Adipocyte (in vitro differentiated cells): ENCODE data around the gene DEUP1.

Experiments
- DNase-seq: peaks from one replicate; pipeline ENCODE4 v3.0.0-alpha.2; 2015; ENCODE audit warnings: low read depth
- H3K27me3 ChIP-seq: replicated peaks from 2 replicates; pipeline ENCODE4 v1.7.0; 2013; ENCODE audit warnings: mild to moderate bottlenecking, low read length, moderate library complexity; ENCODE audit not compliant: control insufficient read depth, insufficient read depth
- H3K36me3 ChIP-seq: 2 replicates; pipeline ENCODE4 v1.7.0; 2013; ENCODE audit warnings: low read length, mild to moderate bottlenecking, moderate library complexity; ENCODE audit not compliant: control insufficient read depth, insufficient read depth, severe bottlenecking
- H3K4me1 ChIP-seq: 2 replicates; pipeline ENCODE4 v1.7.0; 2013; ENCODE audit warnings: mild to moderate bottlenecking, low read length, moderate library complexity; ENCODE audit not compliant: control insufficient read depth, insufficient read depth
- H3K4me3 ChIP-seq: 2 replicates; pipeline ENCODE4 v1.7.0; 2013; ENCODE audit warnings: mild to moderate bottlenecking, low read length, moderate library complexity
- H3K9ac ChIP-seq: 2 replicates; pipeline ENCODE4 v1.7.0; 2013; ENCODE audit warnings: mild to moderate bottlenecking, low read length, moderate library complexity
- H3K9me3 ChIP-seq: 2 replicates; pipeline ENCODE4 v1.7.0; 2013; ENCODE audit warnings: mild to moderate bottlenecking, low read length, moderate library complexity; ENCODE audit not compliant: control insufficient read depth

Gene DEUP1

GRCh38 chr11:93480256-93480655, 149.7 kb downstream of the DEUP1 start:
- peaks cover 2% of the 10 kb centered on the region for H3K9me3 ChIP-seq
- no peaks in the 10 kb centered on the region for H3K36me3 ChIP-seq
- no peaks in the 10 kb centered on the region for H3K27me3 ChIP-seq
- H3K4me1 ChIP-seq = no peaks in the 10 kb centered on the region
- DNase-seq = no peak
- H3K9ac ChIP-seq = no peak overlapping the region
- H3K4me3 ChIP-seq = no peak overlapping the region

GRCh38 chr11:93480756-93481155, 150.2 kb downstream of the DEUP1 start:
- H3K9ac ChIP-seq = no peak overlapping the region
- H3K4me3 ChIP-seq = no peak overlapping the region
- no peaks in the 10 kb centered on the region for H3K9me3 ChIP-seq
- no peaks in the 10 kb centered on the region for H3K36me3 ChIP-seq
- H3K4me1 ChIP-seq = no peaks in the 10 kb centered on the region
- no peak for DNase-seq
- no peaks in the 10 kb centered on the region for H3K27me3 ChIP-seq

- no peak for DNase-seq
- H3K36me3 ChIP-seq = no peaks in the 10 kb centered on the region
- H3K9me3 ChIP-seq = no peaks in the 10 kb centered on the region
- no peak overlapping the region for H3K4me3 ChIP-seq
- H3K9ac ChIP-seq = no peak overlapping the region
- no peaks in the 10 kb centered on the region for H3K27me3 ChIP-seq
- H3K4me1 ChIP-seq = no peaks in the 10 kb centered on the region
Measured at GRCh38 chr11:93481279-93481678, 150.7 kb downstream of the DEUP1 start.

- no peaks in the 10 kb centered on the region for H3K4me1 ChIP-seq
- DNase-seq = no peak
- no peak overlapping the region for H3K4me3 ChIP-seq
- no peak overlapping the region for H3K9ac ChIP-seq
- no peaks in the 10 kb centered on the region for H3K27me3 ChIP-seq
- H3K9me3 ChIP-seq = no peaks in the 10 kb centered on the region
- H3K36me3 ChIP-seq = no peaks in the 10 kb centered on the region
Measured at GRCh38 chr11:93481696-93482095, 151.2 kb downstream of the DEUP1 start.

GRCh38 chr11:93482556-93482955, 152.0 kb downstream of the DEUP1 start:
- no peak overlapping the region for H3K4me3 ChIP-seq
- DNase-seq = no peak
- no peaks in the 10 kb centered on the region for H3K4me1 ChIP-seq

GRCh38 chr11:93484716-93485115, 154.2 kb downstream of the DEUP1 start:
- H3K4me1 ChIP-seq = no peaks in the 10 kb centered on the region
- no peak overlapping the region for H3K4me3 ChIP-seq
- peak; percentile 69 for DNase-seq
- no peak overlapping the region for H3K9ac ChIP-seq
- no peaks in the 10 kb centered on the region for H3K27me3 ChIP-seq
- no peaks in the 10 kb centered on the region for H3K36me3 ChIP-seq
- H3K9me3 ChIP-seq = no peaks in the 10 kb centered on the region

More at GRCh38 chr11:93482556-93482955, 152.0 kb downstream of the DEUP1 start:
- no peaks in the 10 kb centered on the region for H3K27me3 ChIP-seq
- H3K9ac ChIP-seq = no peak overlapping the region
- no peaks in the 10 kb centered on the region for H3K36me3 ChIP-seq
- no peaks in the 10 kb centered on the region for H3K9me3 ChIP-seq

- Histone ChIP-seq H3K9ac (no peak overlapping the region), H3K9me3 (no peaks in the 10 kb centered on the region), H3K4me1 (no peaks in the 10 kb centered on the region), H3K36me3 (no peaks in the 10 kb centered on the region), H3K4me3 (no peak overlapping the region), H3K27me3 (no peaks in the 10 kb centered on the region)
- no peak for DNase-seq
Measured at GRCh38 chr11:93485983-93486382, 155.4 kb downstream of the DEUP1 start.

GRCh38 chr11:93487032-93487483, 156.5 kb downstream of the DEUP1 start:
- Histone ChIP-seq H3K9me3 (no peaks in the 10 kb centered on the region), H3K27me3 (no peaks in the 10 kb centered on the region), H3K4me1 (no peaks in the 10 kb centered on the region), H3K4me3 (no peak overlapping the region), H3K36me3 (no peaks in the 10 kb centered on the region), H3K9ac (no peak overlapping the region)
- DNase-seq = no peak
